ENCODE measurements around the gene RBM22. TPM values are rescaled to one million over a fixed set of nuclear protein-coding genes. Genes with fewer than 3 reads are reported as not detected.
A peak's percentile ranks its signal among the peaks of the same experiment; 100 is the strongest.

The RBM22 gene
- total and polyA plus RNA-seq, 2 of the 8 experiments (the other 6 are each of a cell fraction or from before 2014, with no cell fraction given): 20.8 to 33.9 TPM

- H3K4me2 ChIP-seq (ENCODE audit: insufficient read depth in 1 of 2, low read depth in 2 of 2, low read length in 2 of 2): peak overlapping the region; percentile 73 to 94; a peak in 3 of 4 replicates
Observed at GRCh38 chr5:150670275-150670947, 30.5 kb downstream of the RBM22 start.

More at GRCh38 chr5:150670275-150670947, 30.5 kb downstream of the RBM22 start:
- no peak overlapping the region for H3K14ac ChIP-seq (ENCODE audit: insufficient read length)
- peak overlapping the region; percentile 84; the same call in 1 of the 2 replicates for H3K18ac ChIP-seq (ENCODE audit: extremely low read depth, low read length)
- peaks cover 0 to 12% (median 0%) of the 10 kb centered on the region in 4 experiments; a peak in 2 of 8 replicates for H3K36me3 ChIP-seq (ENCODE audit: control insufficient read depth in 2 of 4, insufficient read depth in 4 of 4, low read length in 3 of 4)
- peak overlapping the region; percentile 16 for H4K5ac ChIP-seq (ENCODE audit: insufficient read length, low read depth, low read length)
- no peak overlapping the region for H2BK120ac ChIP-seq (replicated peaks; ENCODE audit: low read depth, low read length)
- H3K79me2 ChIP-seq (ENCODE audit: control insufficient read depth in 1 of 2, insufficient read depth in 2 of 2, low read length in 2 of 2): peaks cover 0 to 9% of the 10 kb centered on the region in 2 experiments; a peak in 2 of 4 replicates
- no peaks in the 10 kb centered on the region for H3K79me1 ChIP-seq (ENCODE audit: low read depth, low read length)
- peak overlapping the region; percentile 16 to 96 (median 91); a peak in 6 of 8 replicates for H3K4me3 ChIP-seq (ENCODE audit: extremely low read depth in 1 of 4, insufficient read depth in 2 of 4, low read depth in 3 of 4, low read length in 4 of 4)
- no peak overlapping the region for H2AFZ ChIP-seq (ENCODE audit: low read length)
- H3K4me1 ChIP-seq (replicated peaks in 1 of 4; ENCODE audit: control insufficient read depth in 3 of 4, insufficient read depth in 4 of 4, low read length in 3 of 4): peaks cover 5 to 23% (median 14%) of the 10 kb centered on the region in 4 experiments
- DNase-seq (ENCODE audit: low read depth in 1 of 2, low spot score in 2 of 2): no peak
- H2AK5ac ChIP-seq (ENCODE audit: low read depth, low read length): 0 out of 2 replicates have a peak overlapping the region, but pooled peaks have one; percentile 87
- no peak overlapping the region for H2BK20ac ChIP-seq (ENCODE audit: low read length)
- peak overlapping the region in 2 of 4 experiments; percentile 10 to 20; a peak in 1 of 7 replicates for H3K9ac ChIP-seq (replicated peaks in 1 of 4; ENCODE audit: extremely low read depth in 1 of 4, low read depth in 3 of 4, low read length in 3 of 4)
- TF ChIP-seq, protein P1, sequence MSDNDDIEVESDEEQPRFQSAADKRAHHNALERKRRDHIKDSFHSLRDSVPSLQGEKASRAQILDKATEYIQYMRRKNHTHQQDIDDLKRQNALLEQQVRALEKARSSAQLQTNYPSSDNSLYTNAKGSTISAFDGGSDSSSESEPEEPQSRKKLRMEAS (IDR thresholded peaks at IDR 0.05): peak; percentile 73
- TF ChIP-seq TEAD4 (IDR thresholded peaks at IDR 0.05; ENCODE audit: low read depth, low read length): 0 out of 2 replicates have a peak, but pooled peaks have one; percentile 43
- no peak for TF ChIP-seq POLR2A (IDR thresholded peaks at IDR 0.05; ENCODE audit: control extremely low read depth in 1 of 2, low read depth in 2 of 2, low read length in 2 of 2)
- 0 out of 2 replicates have a peak, but pooled peaks have one; percentile 23 for TF ChIP-seq E2F6 (IDR thresholded peaks at IDR 0.05)
- no peak overlapping the region for H3K27ac ChIP-seq (ENCODE audit: low read depth, low read length)
- peak overlapping the region; percentile 7; the same call in 1 of the 2 replicates for H2BK12ac ChIP-seq (ENCODE audit: low read depth, low read length)
- peak overlapping the region; percentile 6 for H4K91ac ChIP-seq (replicated peaks; ENCODE audit: insufficient read length, low read length)
- 64% methylated on average over 14 of the region's 14 CpGs; no CpG with 5 or more reads in 1 of the 2 experiments for WGBS, 2 experiments (ENCODE audit: extremely low coverage in 1 of 2, insufficient coverage in 1 of 2, insufficient read length in 1 of 2, insufficient replicate concordance in 2 of 2, low coverage in 1 of 2, low lambda C conversion rate in 2 of 2, missing lambda C conversion rate in 1 of 2)
- H3K23ac ChIP-seq (ENCODE audit: insufficient read length): no peak overlapping the region
- peak overlapping the region; percentile 95 for H2BK15ac ChIP-seq (ENCODE audit: low read length)
- H3K27me3 ChIP-seq (replicated peaks in 1 of 4; ENCODE audit: control insufficient read depth in 3 of 4, extremely low read depth in 1 of 4, insufficient read depth in 3 of 4, low read length in 3 of 4): no peaks in the 10 kb centered on the region
- no peak overlapping the region for H4K8ac ChIP-seq (ENCODE audit: extremely low read depth, insufficient read depth, low read length)
- H2BK5ac ChIP-seq (ENCODE audit: low read depth, low read length): peak overlapping the region; percentile 45; the same call in 1 of the 2 replicates
- CTCF ChIA-PET (ENCODE audit: partially characterized antibody): interaction anchor here (0.7 to 2.5 kb wide), 4 partner anchors 9 to 221 kb away, joined by 3 to 8 read pairs (median 6); partner anchors contain the start of genes MYOZ3 and RPS14
- H3K4ac ChIP-seq (replicated peaks; ENCODE audit: insufficient read length, low read depth, low read length): no peak overlapping the region
- POLR2A ChIA-PET (ENCODE audit: partially characterized antibody): interaction anchor here (1.1 to 4.7 kb wide), 6 partner anchors 11 to 221 kb away, joined by 3 to 70 read pairs (median 15); partner anchors contain the start of genes MYOZ3, RBM22 and RPS14
- H3K56ac ChIP-seq (replicated peaks; ENCODE audit: insufficient read length, low read depth, low read length): no peak overlapping the region
- H4K20me1 ChIP-seq (replicated peaks in 1 of 2; ENCODE audit: control insufficient read depth in 1 of 2, insufficient read depth in 2 of 2, low read length in 2 of 2): no peaks in the 10 kb centered on the region
- peak; percentile 85 for FAIRE-seq
- peaks cover 9% of the 10 kb centered on the region for H3K23me2 ChIP-seq (ENCODE audit: low read depth, low read length)
- H3K9me3 ChIP-seq (ENCODE audit: insufficient read depth in 2 of 2, low read depth in 1 of 2, low read length in 1 of 2): no peaks in the 10 kb centered on the region

Data from H1 (cell line).